Mononuclear cell (primary cell): ENCODE results near the gene SPTB. TPM values are rescaled to one million over a fixed set of nuclear protein-coding genes. Genes with fewer than 3 reads are reported as not detected.

Experiments used
- H3K27me3 ChIP-seq: 2 replicates; pipeline ENCODE4 v1.6.0; 2011; ENCODE audit warnings: low read length, control low read depth; ENCODE audit not compliant: insufficient read depth
- H3K4me1 ChIP-seq: 2 replicates; pipeline ENCODE4 v1.5.1; 2011; ENCODE audit warnings: mild to moderate bottlenecking, low read length, control low read depth; ENCODE audit not compliant: insufficient read depth
- H3K4me3 ChIP-seq: 2 replicates; pipeline ENCODE4 v1.5.1; 2011; ENCODE audit warnings: mild to moderate bottlenecking, low read length, moderate library complexity
- H3K9me3 ChIP-seq: 2 replicates; pipeline ENCODE4 v1.5.1; 2011; ENCODE audit warnings: low read depth, mild to moderate bottlenecking, control low read depth, low read length
- total RNA-seq: library from RNA; depleted of rRNA; stranded (reverse); fragments of >200 nt; gene quantifications from one replicate; pipeline ENCODE4 v1.2.3, GENCODE V29; 2012

SPTB gene
- total RNA-seq, 1 donor = 1.5 TPM

- H3K4me1 ChIP-seq = peaks cover 98% of the 10 kb centered on the region
Observed at GRCh38 chr14:64718762-64719161, 160.9 kb downstream of the SPTB start.

DNA sequence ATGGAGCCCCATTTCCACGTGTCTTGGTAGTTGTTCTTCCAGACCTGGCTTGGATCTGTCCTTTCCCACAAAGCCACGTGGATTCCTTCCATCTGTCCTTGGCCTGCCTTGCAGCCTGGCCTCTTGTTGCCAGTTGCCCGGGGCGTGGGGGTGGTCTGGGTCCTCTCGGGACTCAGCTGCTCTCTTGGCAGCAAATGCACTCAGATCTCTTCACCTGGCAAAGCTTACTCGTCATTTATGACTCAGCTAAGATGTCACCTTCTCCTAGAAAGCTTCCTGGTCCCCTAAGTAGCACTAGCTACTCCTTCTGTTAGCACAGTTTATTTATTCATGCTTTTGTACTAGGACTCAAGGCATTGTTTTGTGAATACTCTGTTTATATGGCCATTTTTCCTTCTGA is 161.8 kb downstream of the SPTB start:
- Histone ChIP-seq H3K27me3 (no peaks in the 10 kb centered on the region), H3K9me3 (peaks cover 4% of the 10 kb centered on the region), H3K4me3 (no peak overlapping the region), H3K4me1 (peaks cover 89% of the 10 kb centered on the region)

More at GRCh38 chr14:64718762-64719161, 160.9 kb downstream of the SPTB start:
- Histone ChIP-seq H3K9me3 (no peaks in the 10 kb centered on the region), H3K4me3 (no peak overlapping the region), H3K27me3 (no peaks in the 10 kb centered on the region)

DNA sequence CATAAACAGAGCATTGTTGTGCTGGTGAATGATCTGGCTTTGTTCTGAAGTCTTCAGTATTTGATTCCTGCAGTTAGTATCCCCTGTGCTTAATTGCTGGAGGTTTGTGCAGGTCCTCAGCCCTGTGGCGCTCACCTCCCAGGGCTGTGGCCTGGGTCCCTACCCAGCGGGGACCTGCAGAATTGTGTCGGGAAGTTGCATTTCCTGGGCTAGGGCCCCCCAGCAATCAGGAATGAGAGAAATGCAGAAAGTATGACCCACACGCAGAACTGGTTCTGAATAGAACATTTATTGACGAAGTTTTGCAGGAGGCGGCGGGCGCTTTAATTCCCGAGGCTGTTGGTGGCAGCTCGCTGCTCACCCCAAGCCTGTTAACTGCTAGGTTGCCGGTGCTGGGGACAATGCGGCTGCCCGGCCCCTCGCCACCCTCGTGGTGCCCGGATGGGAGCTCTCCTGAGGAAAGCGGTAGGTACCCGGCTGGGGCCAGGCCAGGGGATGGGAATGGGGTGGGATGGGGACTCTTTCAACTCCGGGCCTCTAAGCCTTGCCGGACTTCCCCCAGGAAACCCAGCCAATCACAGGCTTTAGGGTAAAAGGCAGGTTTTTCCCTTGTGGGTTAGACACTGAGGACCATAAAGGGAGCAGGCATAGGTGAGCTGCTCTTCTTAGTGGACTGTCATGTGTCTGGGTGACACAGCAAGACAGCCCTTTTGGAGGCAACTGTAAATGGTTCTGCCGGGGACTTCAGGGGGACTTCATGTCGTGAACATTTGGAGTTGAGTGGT is 163.9 kb downstream of the SPTB start:
- Histone ChIP-seq H3K4me1 (peaks cover 77% of the 10 kb centered on the region), H3K27me3 (no peaks in the 10 kb centered on the region), H3K9me3 (peaks cover 4% of the 10 kb centered on the region), H3K4me3 (no peak overlapping the region)

- Histone ChIP-seq H3K27me3 (no peaks in the 10 kb centered on the region), H3K4me1 (peaks cover 77% of the 10 kb centered on the region), H3K4me3 (no peak overlapping the region), H3K9me3 (peaks cover 4% of the 10 kb centered on the region)
Observed at GRCh38 chr14:64715146-64715627, 164.5 kb downstream of the SPTB start.

DNA sequence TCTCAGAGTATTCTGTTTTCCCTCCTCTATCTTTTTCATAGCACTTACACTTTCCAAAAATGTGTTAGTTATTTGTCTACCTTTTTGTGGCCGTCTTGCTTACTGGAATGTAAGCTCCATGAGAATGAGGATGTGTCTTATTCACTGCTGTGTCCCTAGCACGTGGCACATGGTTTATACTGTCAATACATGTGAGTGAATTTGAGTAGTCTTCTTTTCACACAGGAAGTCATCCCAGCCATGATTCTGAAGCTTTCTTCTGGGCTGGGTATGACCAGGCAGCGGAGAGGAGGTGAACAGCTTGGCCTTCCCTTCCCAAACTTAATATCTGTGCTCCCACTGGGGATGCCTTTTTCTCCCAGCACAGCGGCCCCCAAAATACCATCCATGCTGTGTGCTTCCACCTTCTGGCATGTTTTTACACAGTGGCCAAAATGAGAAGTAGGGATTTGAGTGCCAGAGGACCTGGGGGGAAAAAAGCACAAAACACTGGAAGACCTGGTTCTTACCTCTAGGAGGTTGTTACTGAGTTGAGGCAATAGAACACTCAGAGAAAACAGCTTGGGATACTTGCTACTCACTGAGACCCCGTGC is 165.2 kb downstream of the SPTB start:
- peaks cover 77% of the 10 kb centered on the region for H3K4me1 ChIP-seq

GRCh38 chr14:64713677-64714076 is 166.0 kb downstream of the SPTB start:
- no peaks in the 10 kb centered on the region for H3K27me3 ChIP-seq
- no peak overlapping the region for H3K4me3 ChIP-seq
- peaks cover 4% of the 10 kb centered on the region for H3K9me3 ChIP-seq
- peaks cover 78% of the 10 kb centered on the region for H3K4me1 ChIP-seq

More for the DNA sequence above, 165.2 kb downstream of the SPTB start:
- Histone ChIP-seq H3K9me3 (peaks cover 4% of the 10 kb centered on the region), H3K4me3 (no peak overlapping the region), H3K27me3 (no peaks in the 10 kb centered on the region)

GRCh38 chr14:64711039-64711438 is 168.7 kb downstream of the SPTB start:
- no peak overlapping the region for H3K4me3 ChIP-seq
- H3K27me3 ChIP-seq = no peaks in the 10 kb centered on the region
- H3K4me1 ChIP-seq = peaks cover 78% of the 10 kb centered on the region
- peaks cover 4% of the 10 kb centered on the region for H3K9me3 ChIP-seq

DNA sequence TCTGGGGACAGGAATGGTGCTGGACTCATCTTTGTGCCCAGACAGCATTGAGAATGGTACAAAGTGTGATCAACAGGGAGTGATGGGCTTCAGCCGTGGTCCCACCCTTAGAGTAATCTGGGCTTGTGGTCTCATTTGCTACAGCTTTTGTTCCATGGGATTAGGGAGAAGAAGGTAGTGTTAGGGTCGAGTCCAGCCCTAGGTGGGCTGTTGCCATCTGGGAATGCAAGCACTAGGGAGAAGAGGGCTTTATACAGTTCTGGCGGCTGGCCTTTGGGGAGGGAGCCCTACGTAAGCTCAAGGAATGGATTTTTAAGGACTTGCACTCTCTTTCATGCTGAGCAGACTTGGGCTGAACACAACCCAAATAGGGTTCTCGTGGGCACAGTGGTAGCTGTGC is 170.6 kb downstream of the SPTB start:
- H3K4me3 ChIP-seq = peak overlapping the region; percentile 27
- peaks cover 77% of the 10 kb centered on the region for H3K4me1 ChIP-seq
- peaks cover 4% of the 10 kb centered on the region for H3K9me3 ChIP-seq

GRCh38 chr14:64708148-64709004 is 171.3 kb downstream of the SPTB start:
- H3K4me3 ChIP-seq = peak overlapping the region; percentile 27

More for the DNA sequence above, 170.6 kb downstream of the SPTB start:
- H3K27me3 ChIP-seq = no peaks in the 10 kb centered on the region

DNA sequence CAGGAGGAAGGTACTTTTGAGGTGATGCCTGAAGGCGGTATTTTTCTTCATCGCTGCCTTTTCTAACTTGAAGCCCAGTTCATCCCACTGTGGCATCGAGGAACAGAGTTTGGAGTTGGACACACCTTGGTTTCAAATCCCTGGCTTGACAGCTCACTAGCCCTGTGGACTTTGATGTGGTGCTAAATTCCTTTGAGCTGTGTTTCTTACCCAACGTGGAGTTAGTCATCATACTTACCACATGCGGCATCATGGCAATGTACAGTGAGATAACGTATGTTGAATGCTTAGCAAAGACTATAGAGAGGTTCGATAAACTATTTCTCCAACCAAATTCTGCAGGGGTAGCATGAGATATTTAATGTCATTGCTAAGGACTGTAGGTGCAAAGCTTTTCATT is 172.0 kb downstream of the SPTB start:
- H3K4me1 ChIP-seq = peaks cover 89% of the 10 kb centered on the region
- H3K9me3 ChIP-seq = no peaks in the 10 kb centered on the region
- H3K27me3 ChIP-seq = peaks cover 14% of the 10 kb centered on the region
- H3K4me3 ChIP-seq = no peak overlapping the region

More at GRCh38 chr14:64708148-64709004, 171.3 kb downstream of the SPTB start:
- Histone ChIP-seq H3K4me1 (peaks cover 82% of the 10 kb centered on the region), H3K9me3 (peaks cover 2% of the 10 kb centered on the region), H3K27me3 (peaks cover 6% of the 10 kb centered on the region)

GRCh38 chr14:64706593-64707193 is 173.0 kb downstream of the SPTB start:
- Histone ChIP-seq H3K4me1 (peaks cover 93% of the 10 kb centered on the region), H3K27me3 (peaks cover 22% of the 10 kb centered on the region), H3K4me3 (no peak overlapping the region), H3K9me3 (no peaks in the 10 kb centered on the region)

GRCh38 chr14:64706119-64706592 is 173.6 kb downstream of the SPTB start:
- Histone ChIP-seq H3K9me3 (no peaks in the 10 kb centered on the region), H3K4me1 (peaks cover 89% of the 10 kb centered on the region), H3K27me3 (peaks cover 27% of the 10 kb centered on the region), H3K4me3 (peak overlapping the region; percentile 59)

DNA sequence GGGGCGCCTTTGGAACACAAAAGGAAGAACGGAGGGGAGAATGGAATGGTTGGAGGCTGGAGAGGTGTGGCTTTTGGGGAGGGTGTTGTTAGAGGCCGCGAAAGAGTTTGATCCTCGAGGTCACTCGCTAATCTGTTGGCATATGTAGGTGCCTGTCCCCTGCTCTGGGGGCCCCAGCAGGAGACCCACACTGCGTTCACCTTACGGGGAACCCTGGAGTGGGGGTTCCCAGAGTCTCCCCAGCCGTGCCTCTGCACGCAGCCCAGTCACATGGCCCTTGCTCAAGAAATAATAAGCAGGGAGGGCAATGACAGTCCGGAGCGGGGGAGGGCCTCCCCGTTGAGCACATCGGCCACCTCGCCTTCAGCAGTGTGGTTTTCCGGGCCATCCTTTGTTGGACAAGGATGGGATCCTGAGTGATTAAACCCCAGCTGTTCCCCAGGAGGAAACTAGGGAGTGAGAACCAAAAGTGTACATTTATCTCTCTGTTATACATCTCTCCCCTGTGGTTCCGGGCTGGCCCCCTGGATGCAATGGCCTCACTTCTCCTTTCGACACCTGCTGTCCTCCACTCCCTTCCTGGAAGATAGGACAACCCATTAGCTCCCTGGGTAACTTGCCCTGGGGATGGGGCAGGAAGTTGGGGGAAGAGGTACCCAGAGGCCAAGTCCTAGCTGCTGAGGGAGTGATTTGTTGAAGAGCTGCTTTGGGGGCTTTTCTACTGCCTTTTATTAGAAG is 174.2 kb downstream of the SPTB start:
- H3K4me3 ChIP-seq = peak overlapping the region; percentile 59
- H3K27me3 ChIP-seq = peaks cover 33% of the 10 kb centered on the region
- H3K9me3 ChIP-seq = no peaks in the 10 kb centered on the region
- H3K4me1 ChIP-seq = peaks cover 83% of the 10 kb centered on the region
